Vagina (tissue), 2 donors: ENCODE measurements around the gene GRIN2A. TPM values are rescaled to one million over a fixed set of nuclear protein-coding genes. Genes with fewer than 3 reads are reported as not detected.

Experiments used
- DNase-seq, 2 donors: peaks; one replicate each; pipeline ENCODE4 v3.0.0-alpha.2; 2017; ENCODE audit errors: extremely low spot score in 2 of 2
- H3K27ac ChIP-seq: fragments of 200-600 bp; sonication (generic); one replicate; pipeline ENCODE4 v1.5.1; 2019
- H3K27me3 ChIP-seq: fragments of 200-600 bp; sonication (generic); one replicate; pipeline ENCODE4 v1.5.1; 2019
- H3K36me3 ChIP-seq, 2 donors: fragments of 200-600 bp; sonication (generic); one replicate each; pipeline ENCODE4 v1.5.1; 2017 to 2019
- H3K4me1 ChIP-seq: fragments of 200-600 bp; sonication (generic); one replicate; pipeline ENCODE4 v1.5.1; 2019
- H3K4me3 ChIP-seq, 2 donors: fragments of 200-600 bp; sonication (generic); 1 replicate in 1 of 2; 2 replicates in 1 of 2; pipeline ENCODE4 v1.5.1; 2016 to 2019
- H3K9me3 ChIP-seq: fragments of 200-600 bp; sonication (generic); one replicate; pipeline ENCODE4 v1.5.1; 2019
- CTCF ChIP-seq, 3 experiments: fragments of 450-650 bp in 2 of 3; fragments of 200-600 bp in 1 of 3; sonication (generic) in 1 of 3; IDR thresholded peaks; one replicate each; pipeline ENCODE4 v1.5.1; 2017 to 2019; ENCODE audit warnings: antibody characterized with exemption in 3 of 3, mild to moderate bottlenecking in 2 of 3, moderate library complexity in 2 of 3
- POLR2A ChIP-seq, 2 donors: fragments of 450-650 bp; IDR thresholded peaks; one replicate each; pipeline ENCODE4 v1.6.1; 2017; ENCODE audit warnings: antibody characterized with exemption in 2 of 2, mild to moderate bottlenecking in 2 of 2, moderate library complexity in 2 of 2
- POLR2AphosphoS5 ChIP-seq, 2 donors: sonication (generic); formaldehyde crosslinking; IDR thresholded peaks; one replicate each; pipeline ENCODE4 v1.9.0; 2017; ENCODE audit warnings: antibody characterized with exemption in 2 of 2, mild to moderate bottlenecking in 2 of 2, low read depth in 1 of 2; ENCODE audit not compliant: insufficient read depth in 1 of 2
- intact Hi-C: fragments of 100-400 bp; cut with DNase I; formaldehyde crosslinking; loops from one replicate; pipeline ENCODE4 v1.15.1; 2023
- total RNA-seq: library from RNA; depleted of rRNA; stranded (reverse); fragments of >200 nt; gene quantifications from one replicate; pipeline ENCODE4 v1.2.3, GENCODE V29; 2016

GRIN2A gene
- total RNA-seq, 1 donor from 2014 or later = 1.5 TPM

GRCh38 chr16:10103118-10103517 lies 79.1 kb downstream of the GRIN2A start:
- Histone ChIP-seq H3K9me3 (no peaks in the 10 kb centered on the region), H3K27ac (no peak overlapping the region), H3K4me1 (no peaks in the 10 kb centered on the region), H3K27me3 (no peaks in the 10 kb centered on the region), H3K36me3 (no peaks in the 10 kb centered on the region), H3K4me3 (no peak overlapping the region)
- DNase-seq = no peak
- intact Hi-C loops = no loop called here
- no peak for TF ChIP-seq POLR2A (IDR thresholded peaks at IDR 0.05)
- no peak for TF ChIP-seq CTCF (IDR thresholded peaks at IDR 0.05)
- TF ChIP-seq POLR2AphosphoS5 (IDR thresholded peaks at IDR 0.05; ENCODE audit: insufficient read depth in 1 of 2, low read depth in 1 of 2) = no peak

- Histone ChIP-seq H3K9me3 (no peaks in the 10 kb centered on the region), H3K36me3 (no peaks in the 10 kb centered on the region), H3K4me3 (no peak overlapping the region), H3K4me1 (no peaks in the 10 kb centered on the region), H3K27me3 (no peaks in the 10 kb centered on the region), H3K27ac (no peak overlapping the region)
- intact Hi-C loops = no loop called here
- DNase-seq = no peak
- TF ChIP-seq POLR2A (IDR thresholded peaks at IDR 0.05) = no peak
- no peak for TF ChIP-seq POLR2AphosphoS5 (IDR thresholded peaks at IDR 0.05; ENCODE audit: insufficient read depth in 1 of 2, low read depth in 1 of 2)
- no peak for TF ChIP-seq CTCF (IDR thresholded peaks at IDR 0.05)
Measured at GRCh38 chr16:10100829-10101228, 81.4 kb downstream of the GRIN2A start.

- Histone ChIP-seq H3K4me1 (no peaks in the 10 kb centered on the region), H3K4me3 (no peak overlapping the region), H3K27ac (no peak overlapping the region), H3K36me3 (no peaks in the 10 kb centered on the region), H3K27me3 (no peaks in the 10 kb centered on the region), H3K9me3 (no peaks in the 10 kb centered on the region)
- TF ChIP-seq POLR2AphosphoS5 (IDR thresholded peaks at IDR 0.05; ENCODE audit: insufficient read depth in 1 of 2, low read depth in 1 of 2) = no peak
- no peak for TF ChIP-seq POLR2A (IDR thresholded peaks at IDR 0.05)
- intact Hi-C loops = no loop called here
- DNase-seq = no peak
Measured at GRCh38 chr16:10098991-10099390, 83.2 kb downstream of the GRIN2A start.

- H3K4me3 ChIP-seq = no peak overlapping the region
- H3K9me3 ChIP-seq = no peaks in the 10 kb centered on the region
- no peak overlapping the region for H3K27ac ChIP-seq
- intact Hi-C loops = no loop called here
- H3K4me1 ChIP-seq = no peaks in the 10 kb centered on the region
- no peak for DNase-seq
- no peak for TF ChIP-seq CTCF (IDR thresholded peaks at IDR 0.05)
- no peak for TF ChIP-seq POLR2A (IDR thresholded peaks at IDR 0.05)
- TF ChIP-seq POLR2AphosphoS5 (IDR thresholded peaks at IDR 0.05; ENCODE audit: insufficient read depth in 1 of 2, low read depth in 1 of 2) = no peak
- no peaks in the 10 kb centered on the region for H3K36me3 ChIP-seq
- no peaks in the 10 kb centered on the region for H3K27me3 ChIP-seq
Measured at GRCh38 chr16:10097271-10097670, 85.0 kb downstream of the GRIN2A start.

- TF ChIP-seq POLR2A (IDR thresholded peaks at IDR 0.05) = no peak
- TF ChIP-seq POLR2AphosphoS5 (IDR thresholded peaks at IDR 0.05; ENCODE audit: insufficient read depth in 1 of 2, low read depth in 1 of 2) = no peak
- no peak for TF ChIP-seq CTCF (IDR thresholded peaks at IDR 0.05)
- no peak for DNase-seq
- H3K4me1 ChIP-seq = no peaks in the 10 kb centered on the region
- no peak overlapping the region for H3K4me3 ChIP-seq
- intact Hi-C loops = no loop called here
- no peak overlapping the region for H3K27ac ChIP-seq
- H3K27me3 ChIP-seq = no peaks in the 10 kb centered on the region
- H3K9me3 ChIP-seq = no peaks in the 10 kb centered on the region
- H3K36me3 ChIP-seq = no peaks in the 10 kb centered on the region
Measured at GRCh38 chr16:10093576-10093975, 88.7 kb downstream of the GRIN2A start.
